ENCODE measurements around the gene CCND3.

Gene CCND3

Small RNA genes lying within 50 kb of the gene (small RNA-seq; reads per million reads assigned to genes)
- gene RF00019 = 0 reads per million in 2 experiments

Data from SK-N-DZ (cell line).